ENCODE results near the gene PABPN1L. TPM values are rescaled to one million over a fixed set of nuclear protein-coding genes. Genes with fewer than 3 reads are reported as not detected.

The PABPN1L gene
- total and polyA plus RNA-seq, 7 donors = not detected

- Histone ChIP-seq H3K4me3 (peak overlapping the region; percentile 23), H3K4me1 (peaks cover 54% of the 10 kb centered on the region), H3K27me3 (ENCODE audit: insufficient read depth in 3 of 3, low read length in 2 of 3) (no peaks in the 10 kb centered on the region), H3K27ac (peak overlapping the region; percentile 71), H3K36me3 (ENCODE audit: insufficient read depth in 1 of 2, low read depth in 1 of 2) (peaks cover 0 to 31% of the 10 kb centered on the region in 2 donors), H3K9me3 (no peaks in the 10 kb centered on the region)
- DNase-seq = no peak
- no peak for ATAC-seq
- intact Hi-C loops (cut with DNase I) = no loop called here
- TF ChIP-seq, protein P1, sequence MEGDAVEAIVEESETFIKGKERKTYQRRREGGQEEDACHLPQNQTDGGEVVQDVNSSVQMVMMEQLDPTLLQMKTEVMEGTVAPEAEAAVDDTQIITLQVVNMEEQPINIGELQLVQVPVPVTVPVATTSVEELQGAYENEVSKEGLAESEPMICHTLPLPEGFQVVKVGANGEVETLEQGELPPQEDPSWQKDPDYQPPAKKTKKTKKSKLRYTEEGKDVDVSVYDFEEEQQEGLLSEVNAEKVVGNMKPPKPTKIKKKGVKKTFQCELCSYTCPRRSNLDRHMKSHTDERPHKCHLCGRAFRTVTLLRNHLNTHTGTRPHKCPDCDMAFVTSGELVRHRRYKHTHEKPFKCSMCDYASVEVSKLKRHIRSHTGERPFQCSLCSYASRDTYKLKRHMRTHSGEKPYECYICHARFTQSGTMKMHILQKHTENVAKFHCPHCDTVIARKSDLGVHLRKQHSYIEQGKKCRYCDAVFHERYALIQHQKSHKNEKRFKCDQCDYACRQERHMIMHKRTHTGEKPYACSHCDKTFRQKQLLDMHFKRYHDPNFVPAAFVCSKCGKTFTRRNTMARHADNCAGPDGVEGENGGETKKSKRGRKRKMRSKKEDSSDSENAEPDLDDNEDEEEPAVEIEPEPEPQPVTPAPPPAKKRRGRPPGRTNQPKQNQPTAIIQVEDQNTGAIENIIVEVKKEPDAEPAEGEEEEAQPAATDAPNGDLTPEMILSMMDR (IDR thresholded peaks at IDR 0.05) = no peak
- 36 to 90% (median 60%) methylated on average over 24 to 28 of the region's 28 CpGs for WGBS, 3 donors
These were observed 19.3 kb upstream of the PABPN1L start for GRCh38 chr16:88885693-88886280.

- H3K27ac ChIP-seq = peak overlapping the region; percentile 97
- TF ChIP-seq, protein P1 (IDR thresholded peaks at IDR 0.05) = no peak
- WGBS, 3 donors = 79 to 93% (median 88%) methylated on average over 38 to 39 of the region's 39 CpGs
These were observed 18.3 kb upstream of the PABPN1L start for GRCh38 chr16:88884569-88885271.

GRCh38 chr16:88883946-88884345 lies 17.5 kb upstream of the PABPN1L start:
- intact Hi-C loops (cut with DNase I) = loop anchor here in 1 of 2 donors (1.0 kb wide), 1 partner anchor 19 kb away; no protein-coding TSS in a partner anchor
- DNase-seq (peak; percentile 66 to 86), ATAC-seq (peak; percentile 74 to 88 (median 80))
- 22 to 31% (median 28%) methylated on average over 11 of the region's 11 CpGs for WGBS, 3 donors
- Histone ChIP-seq H3K9me3 (no peaks in the 10 kb centered on the region), H3K4me1 (peaks cover 54% of the 10 kb centered on the region), H3K4me3 (peak overlapping the region; percentile 60), H3K27ac (peak overlapping the region; percentile 97), H3K36me3 (ENCODE audit: insufficient read depth in 1 of 2, low read depth in 1 of 2) (peaks cover 0 to 40% of the 10 kb centered on the region in 2 donors), H3K27me3 (ENCODE audit: insufficient read depth in 3 of 3, low read length in 2 of 3) (no peaks in the 10 kb centered on the region)
- TF ChIP-seq, protein P1 (IDR thresholded peaks at IDR 0.05) = no peak

More at GRCh38 chr16:88884569-88885271, 18.3 kb upstream of the PABPN1L start:
- Histone ChIP-seq H3K4me3 (peak overlapping the region; percentile 60), H3K36me3 (ENCODE audit: insufficient read depth in 1 of 2, low read depth in 1 of 2) (peaks cover 0 to 33% of the 10 kb centered on the region in 2 donors), H3K27me3 (ENCODE audit: insufficient read depth in 3 of 3, low read length in 2 of 3) (no peaks in the 10 kb centered on the region), H3K9me3 (no peaks in the 10 kb centered on the region), H3K4me1 (peaks cover 54% of the 10 kb centered on the region)
- intact Hi-C loops (cut with DNase I) = no loop called here
- ATAC-seq = no peak
- no peak for DNase-seq

DNA sequence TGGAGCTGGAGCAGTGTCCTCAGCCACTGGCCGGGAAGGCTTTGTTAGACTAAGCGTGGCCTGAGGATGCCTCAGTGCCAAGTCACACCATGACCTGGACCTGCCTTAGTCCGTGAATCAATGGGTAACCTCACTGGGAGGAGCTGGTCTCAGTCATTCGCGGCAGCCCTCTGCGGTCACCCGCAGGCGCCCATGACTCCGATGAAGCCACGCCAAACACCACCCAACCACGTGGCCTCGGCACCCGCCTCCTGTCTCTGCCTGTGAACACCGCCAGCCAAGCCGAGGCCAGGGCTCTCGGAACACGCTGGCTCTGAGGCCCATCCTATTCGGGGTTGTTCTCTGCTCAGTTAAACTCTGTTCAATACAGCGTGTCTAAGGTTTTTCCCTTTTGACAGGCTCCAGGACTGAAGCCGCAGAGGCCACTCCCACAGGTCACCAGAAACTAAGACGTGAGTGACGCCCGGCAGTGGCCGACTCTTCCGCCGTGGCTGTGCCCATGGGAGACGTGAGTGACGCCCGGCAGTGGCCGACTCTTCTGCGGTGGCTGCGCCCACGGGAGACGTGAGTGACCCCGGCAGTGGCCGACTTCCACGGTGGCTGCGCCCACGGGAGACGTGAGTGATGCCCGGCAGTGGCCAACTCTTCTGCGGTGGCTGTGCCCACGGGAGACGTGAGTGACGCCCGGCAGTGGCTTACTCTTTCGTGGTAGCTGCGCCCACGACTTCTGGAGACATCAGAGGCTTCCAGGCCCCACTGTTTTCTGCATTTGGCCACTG lies 16.8 kb upstream of the PABPN1L start:
- peaks cover 54% of the 10 kb centered on the region for H3K4me1 ChIP-seq
- H3K9me3 ChIP-seq = no peaks in the 10 kb centered on the region
- no peaks in the 10 kb centered on the region for H3K27me3 ChIP-seq (ENCODE audit: insufficient read depth in 3 of 3, low read length in 2 of 3)
- TF ChIP-seq, protein P1 (IDR thresholded peaks at IDR 0.05) = no peak
- 40 to 77% (median 47%) methylated on average over 49 of the region's 49 CpGs for WGBS, 3 donors
- H3K36me3 ChIP-seq (ENCODE audit: insufficient read depth in 1 of 2, low read depth in 1 of 2) = peaks cover 0 to 47% of the 10 kb centered on the region in 2 donors
- peak overlapping the region; percentile 97 for H3K27ac ChIP-seq
- ATAC-seq (peak; percentile 74 to 81 (median 78)), DNase-seq (peak; percentile 64 to 84)
- intact Hi-C loops (cut with DNase I) = loop anchor here in 1 of 2 donors (1.0 kb wide), 1 partner anchor 20 kb away; no protein-coding TSS in a partner anchor
- H3K4me3 ChIP-seq = peak overlapping the region; percentile 60

Measured in psoas muscle (tissue), 8 donors.